Activated CD8-positive, alpha-beta memory T cell treated with anti-CD3 and anti-CD28 coated beads for 48 hours (primary cell): ENCODE data around the gene EVX1.

Experiments used
- DNase-seq, 3 experiments: peaks; one replicate each; pipeline ENCODE4 v3.0.0-alpha.2; 2020; ENCODE audit warnings: low read depth in 2 of 3, low spot score in 2 of 3

The EVX1 gene

GRCh38 chr7:27248427-27248806, 5.8 kb downstream of the EVX1 start:
- DNase-seq, result no peak

- DNase-seq, result no peak
Measured at GRCh38 chr7:27248911-27249723, 6.5 kb downstream of the EVX1 start.

GRCh38 chr7:27249724-27250556, 7.3 kb downstream of the EVX1 start:
- DNase-seq, result no peak

GRCh38 chr7:27250557-27251070, 8.0 kb downstream of the EVX1 start:
- DNase-seq, result no peak

- DNase-seq, result no peak
Measured at GRCh38 chr7:27251136-27251651, 8.6 kb downstream of the EVX1 start.

GRCh38 chr7:27251652-27252590, 9.3 kb downstream of the EVX1 start:
- no peak for DNase-seq

- no peak for DNase-seq
Measured at GRCh38 chr7:27254625-27255024, 12.0 kb downstream of the EVX1 start.

GRCh38 chr7:27260211-27260610, 17.6 kb downstream of the EVX1 start:
- DNase-seq, result no peak

GRCh38 chr7:27262121-27262520, 19.5 kb downstream of the EVX1 start:
- no peak for DNase-seq

- no peak for DNase-seq
Measured at GRCh38 chr7:27263781-27264180, 21.2 kb downstream of the EVX1 start.

GRCh38 chr7:27269455-27269854, 26.9 kb downstream of the EVX1 start:
- no peak for DNase-seq

- no peak for DNase-seq
Measured at GRCh38 chr7:27271384-27271783, 28.8 kb downstream of the EVX1 start.

- DNase-seq, result no peak
Measured at GRCh38 chr7:27277628-27278027, 35.0 kb downstream of the EVX1 start.

GRCh38 chr7:27283558-27283957, 41.0 kb downstream of the EVX1 start:
- DNase-seq, result no peak

GRCh38 chr7:27295236-27295635, 52.6 kb downstream of the EVX1 start:
- DNase-seq, result no peak

GRCh38 chr7:27297356-27297755, 54.8 kb downstream of the EVX1 start:
- no peak for DNase-seq
